ENCODE data around the gene FBLN5.

GRCh38 chr14:91918186-91918883 lies 29.2 kb downstream of the FBLN5 start:
- TF ChIP-seq EZH2 (IDR thresholded peaks at IDR 0.05; ENCODE audit: low read length, missing control alignments): no peak
- TF ChIP-seq CTCF (conservative IDR thresholded peaks at IDR 0.05 in 1 of 2, IDR thresholded peaks at IDR 0.05 in 1 of 2; ENCODE audit: low read depth in 1 of 2, low read length in 2 of 2): no peak

Data from fibroblast of lung (primary cell).